Naive thymus-derived CD4-positive, alpha-beta T cell (primary cell): Measurements from ENCODE around the gene GPX5. TPM values are rescaled to one million over a fixed set of nuclear protein-coding genes. Genes with fewer than 3 reads are reported as not detected.
"Not testable (repeated sequence)": the region's sequence is repeated elsewhere in the genome, so short reads cannot be mapped to it uniquely, and the experiment has no call there.

Experiments used
- ATAC-seq: fragments of 150-1000 bp; cut with Tn5 transposase; 2 replicates; pipeline ENCODE4 v1.10.0; 2021; ENCODE audit warnings: mild to moderate bottlenecking, moderate library complexity
- CTCF ChIA-PET: fragments of 350-600 bp; sonication (Branson Sonifier 250); formaldehyde crosslinking; loops from one replicate; lab custom pipeline; 2021; ENCODE audit warnings: antibody characterized with exemption; lab: Charles Lee
- POLR2A ChIA-PET: fragments of 350-600 bp; sonication (Branson Sonifier 250); formaldehyde crosslinking; loops from one replicate; lab custom pipeline; 2021; ENCODE audit warnings: antibody characterized with exemption, inconsistent platforms; lab: Charles Lee
- DNase-seq, 9 donors: peaks; one replicate each; pipeline versions ENCODE4 v3.0.0 to v3.0.0-alpha.2; 2020 to 2022; ENCODE audit warnings: mixed read lengths in 1 of 9
- H3K27ac ChIP-seq: one replicate; pipeline ENCODE4 v1.7.0; 2013; ENCODE audit warnings: mild to moderate bottlenecking, low read depth, low read length, moderate library complexity
- H3K27me3 ChIP-seq, 2 donors: one replicate each; pipeline ENCODE4 v1.7.0; 2013; ENCODE audit warnings: low read length in 2 of 2, mild to moderate bottlenecking in 2 of 2, moderate library complexity in 2 of 2; ENCODE audit not compliant: control insufficient read depth in 2 of 2, insufficient read depth in 2 of 2
- H3K36me3 ChIP-seq, 3 experiments: 1 replicate in 2 of 3; 2 replicates in 1 of 3; pipeline ENCODE4 v1.7.0; 2013; ENCODE audit warnings: low read length in 3 of 3, mild to moderate bottlenecking in 3 of 3, moderate library complexity in 1 of 3; ENCODE audit not compliant: insufficient read depth in 3 of 3, control insufficient read depth in 2 of 3
- H3K4me1 ChIP-seq, 2 donors: one replicate each; pipeline ENCODE4 v1.7.0; 2013; ENCODE audit warnings: low read length in 2 of 2, mild to moderate bottlenecking in 2 of 2, moderate library complexity in 1 of 2; ENCODE audit not compliant: control insufficient read depth in 2 of 2, insufficient read depth in 2 of 2
- H3K4me3 ChIP-seq: 2 replicates; pipeline ENCODE4 v1.7.0; 2013; ENCODE audit warnings: mild to moderate bottlenecking, low read length
- H3K9me3 ChIP-seq, 3 experiments: 1 replicate in 2 of 3; 2 replicates in 1 of 3; pipeline ENCODE4 v1.7.0; 2013; ENCODE audit warnings: low read length in 3 of 3; ENCODE audit not compliant: control insufficient read depth in 2 of 3
- H3K27ac Mint-ChIP-seq, 9 donors: one replicate each; pipeline ENCODE4 v1.8.0; 2020 to 2022; ENCODE audit warnings: mixed read lengths in 9 of 9, mild to moderate bottlenecking in 8 of 9, moderate library complexity in 5 of 9, inconsistent platforms in 2 of 9
- H3K27me3 Mint-ChIP-seq, 5 donors: one replicate each; pipeline ENCODE4 v1.8.0; 2021 to 2022; ENCODE audit warnings: mixed read lengths in 5 of 5, mild to moderate bottlenecking in 1 of 5
- H3K36me3 Mint-ChIP-seq, 5 donors: one replicate each; pipeline ENCODE4 v1.8.0; 2020 to 2022; ENCODE audit warnings: mixed read lengths in 5 of 5, mild to moderate bottlenecking in 3 of 5, inconsistent platforms in 1 of 5
- H3K4me1 Mint-ChIP-seq, 7 donors: one replicate each; pipeline ENCODE4 v1.8.0; 2020 to 2022; ENCODE audit warnings: mixed read lengths in 7 of 7, mild to moderate bottlenecking in 3 of 7, inconsistent platforms in 1 of 7
- H3K4me3 Mint-ChIP-seq, 10 donors: one replicate each; pipeline ENCODE4 v1.8.0; 2020 to 2022; ENCODE audit warnings: mild to moderate bottlenecking in 10 of 10, mixed read lengths in 10 of 10, moderate library complexity in 6 of 10, inconsistent platforms in 2 of 10
- H3K9me3 Mint-ChIP-seq, 11 donors: one replicate each; pipeline ENCODE4 v1.8.0; 2020 to 2022; ENCODE audit warnings: mixed read lengths in 11 of 11, mild to moderate bottlenecking in 4 of 11, inconsistent platforms in 1 of 11, moderate library complexity in 1 of 11
- intact Hi-C, 2 donors: fragments of 100-400 bp; cut with micrococcal nuclease; formaldehyde crosslinking; loops; one replicate each; pipeline ENCODE4 v1.15.1; 2023
- polyA plus RNA-seq, 2 donors: library from polyadenylated mRNA; unstranded; fragments of 300-500 nt; fragmentation: Illumina TruSeq; gene quantifications; one replicate each; pipeline ENCODE4 v1.2.3, GENCODE V29; 2021
- total RNA-seq, 6 experiments: library from RNA in 5 of 6; stranded (reverse) in 5 of 6; gene quantifications; 1 replicate in 5 of 6; 2 replicates in 1 of 6; pipeline ENCODE4 v1.2.3 and lab custom pipeline; 2021 to 2026

The GPX5 gene
- total and polyA plus RNA-seq, 7 experiments from 2014 or later: not detected

DNA sequence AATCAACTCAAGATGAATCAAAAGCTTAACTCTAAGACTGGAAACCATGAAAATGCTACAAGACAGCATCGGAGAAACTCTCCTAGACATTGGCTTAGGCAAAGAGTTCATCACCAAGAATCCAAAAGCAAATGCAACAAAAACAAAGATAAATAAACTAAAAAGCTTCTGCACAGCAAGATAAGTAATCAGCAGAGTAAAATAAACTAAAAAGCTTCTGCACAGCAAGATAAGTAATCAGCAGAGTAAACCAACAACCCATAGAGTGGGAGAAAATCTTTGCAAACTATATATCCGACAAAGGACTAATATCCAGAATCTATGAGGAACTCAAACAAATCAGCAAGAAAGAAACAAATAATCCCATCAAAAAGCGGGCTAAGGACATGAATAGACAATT is 21.3 kb downstream of the GPX5 start:
- Histone ChIP-seq H3K4me1 (peaks cover 0 to 12% of the 10 kb centered on the region in 2 donors), H3K27me3 (peaks cover 0 to 11% of the 10 kb centered on the region in 2 donors)
- H3K27ac ChIP-seq, H3K36me3 Mint-ChIP-seq, H3K27ac Mint-ChIP-seq, H3K36me3 ChIP-seq, DNase-seq, CTCF ChIA-PET, intact Hi-C loops, H3K9me3 ChIP-seq, ATAC-seq, POLR2A ChIA-PET, H3K4me3 ChIP-seq, H3K4me3 Mint-ChIP-seq: not testable (repeated sequence)
- H3K4me1 Mint-ChIP-seq: peaks cover 15 to 28% (median 27%) of the 10 kb centered on the region in 7 donors
- H3K27me3 Mint-ChIP-seq: peaks cover 22 to 85% (median 58%) of the 10 kb centered on the region in 5 donors
- H3K9me3 Mint-ChIP-seq: peaks cover 0 to 17% (median 5%) of the 10 kb centered on the region in 11 donors

DNA sequence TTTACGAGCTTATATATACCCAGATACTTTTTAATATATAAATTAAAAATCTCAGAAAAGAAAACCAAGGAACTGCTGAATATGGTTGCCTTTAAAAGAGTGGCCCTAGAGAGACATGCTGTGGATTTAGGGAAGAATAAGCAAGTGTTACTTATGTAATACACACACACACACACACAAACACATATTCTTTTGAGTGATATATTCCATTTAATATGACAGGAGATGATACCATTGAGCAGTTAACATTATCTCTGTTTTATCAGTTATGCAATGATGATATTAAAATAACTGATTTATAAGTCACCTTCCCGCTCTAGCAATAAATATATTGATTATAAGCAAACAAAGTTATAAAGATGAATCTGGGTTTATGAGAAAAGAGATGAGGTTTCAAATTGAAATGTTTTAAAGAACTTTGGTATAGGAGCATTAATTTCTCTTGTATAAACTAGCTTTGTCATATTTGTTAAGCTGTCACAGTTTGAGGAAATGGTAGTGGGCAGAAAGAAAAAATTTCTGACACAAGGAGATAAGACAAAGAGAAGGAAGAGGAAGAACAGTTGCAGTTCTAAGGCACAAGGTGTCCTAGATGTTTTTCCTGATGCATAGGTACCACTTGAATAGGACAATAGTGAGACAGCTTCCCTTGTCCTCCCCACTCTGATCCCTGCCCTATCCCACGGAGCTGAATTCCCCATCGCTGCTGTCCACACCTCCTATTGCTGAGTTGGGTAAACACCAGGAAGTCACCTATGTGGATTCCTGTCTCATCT is 26.4 kb downstream of the GPX5 start:
- H3K27ac Mint-ChIP-seq: no peak overlapping the region
- Histone ChIP-seq H3K4me3 (no peak overlapping the region), H3K9me3 (no peaks in the 10 kb centered on the region), H3K27me3 (peaks cover 0 to 6% of the 10 kb centered on the region in 2 donors), H3K27ac (no peak overlapping the region), H3K4me1 (no peaks in the 10 kb centered on the region), H3K36me3 (no peaks in the 10 kb centered on the region)
- intact Hi-C loops: no loop called here
- peaks cover 58 to 82% (median 74%) of the 10 kb centered on the region in 5 donors for H3K27me3 Mint-ChIP-seq
- CTCF ChIA-PET: no interaction called here
- peaks cover 0 to 6% (median 2%) of the 10 kb centered on the region in 11 donors for H3K9me3 Mint-ChIP-seq
- H3K4me3 Mint-ChIP-seq: no peak overlapping the region
- H3K36me3 Mint-ChIP-seq: no peaks in the 10 kb centered on the region
- POLR2A ChIA-PET: no interaction called here
- H3K4me1 Mint-ChIP-seq: peaks cover 0 to 6% (median 0%) of the 10 kb centered on the region in 7 donors
- DNase-seq: no peak
- no peak for ATAC-seq

DNA sequence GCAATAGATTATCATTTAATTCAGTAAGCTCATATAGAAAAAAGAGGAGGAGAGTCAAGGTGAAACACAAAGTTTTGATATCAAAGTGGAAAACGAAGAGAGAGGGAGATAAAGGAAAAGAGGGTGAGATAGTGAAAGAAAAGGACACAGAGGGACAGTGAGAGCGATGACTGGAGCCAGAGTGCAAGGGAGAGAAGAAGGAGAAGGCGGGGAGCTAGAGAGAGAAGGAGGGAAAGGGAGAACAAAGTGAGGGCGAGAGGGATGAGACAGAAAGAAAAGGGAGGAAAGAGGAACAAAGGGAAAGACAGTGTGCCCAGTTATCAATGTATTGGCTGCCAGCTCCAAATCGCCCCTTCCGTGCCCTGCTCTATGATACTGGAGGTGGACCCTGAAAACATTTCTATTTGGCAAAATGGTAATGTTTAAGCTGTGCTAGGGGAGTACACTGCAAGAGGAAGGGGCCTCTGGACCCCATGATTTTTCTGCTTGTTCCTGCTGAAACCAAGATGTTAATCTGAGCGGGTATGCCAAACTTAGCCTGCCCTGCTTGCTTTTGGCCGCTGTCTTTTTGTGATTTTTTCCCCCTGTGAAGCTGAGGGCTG is 27.8 kb downstream of the GPX5 start:
- intact Hi-C loops: no loop called here
- ChIA-PET CTCF (no interaction called here), POLR2A (no interaction called here)
- H3K36me3 ChIP-seq: no peaks in the 10 kb centered on the region
- peaks cover 60 to 76% (median 69%) of the 10 kb centered on the region in 5 donors for H3K27me3 Mint-ChIP-seq
- H3K36me3 Mint-ChIP-seq: no peaks in the 10 kb centered on the region
- H3K27me3 ChIP-seq: peaks cover 0 to 6% of the 10 kb centered on the region in 2 donors
- H3K4me3 ChIP-seq: no peak overlapping the region
- peaks cover 0 to 6% (median 0%) of the 10 kb centered on the region in 7 donors for H3K4me1 Mint-ChIP-seq
- H3K27ac ChIP-seq: no peak overlapping the region
- peaks cover 0 to 5% (median 1%) of the 10 kb centered on the region in 11 donors for H3K9me3 Mint-ChIP-seq
- H3K9me3 ChIP-seq: no peaks in the 10 kb centered on the region
- no peaks in the 10 kb centered on the region for H3K4me1 ChIP-seq
- ATAC-seq (no peak), DNase-seq (no peak)
- H3K4me3 Mint-ChIP-seq: peak overlapping the region in 1 of 10 donors; percentile 20
- no peak overlapping the region for H3K27ac Mint-ChIP-seq

DNA sequence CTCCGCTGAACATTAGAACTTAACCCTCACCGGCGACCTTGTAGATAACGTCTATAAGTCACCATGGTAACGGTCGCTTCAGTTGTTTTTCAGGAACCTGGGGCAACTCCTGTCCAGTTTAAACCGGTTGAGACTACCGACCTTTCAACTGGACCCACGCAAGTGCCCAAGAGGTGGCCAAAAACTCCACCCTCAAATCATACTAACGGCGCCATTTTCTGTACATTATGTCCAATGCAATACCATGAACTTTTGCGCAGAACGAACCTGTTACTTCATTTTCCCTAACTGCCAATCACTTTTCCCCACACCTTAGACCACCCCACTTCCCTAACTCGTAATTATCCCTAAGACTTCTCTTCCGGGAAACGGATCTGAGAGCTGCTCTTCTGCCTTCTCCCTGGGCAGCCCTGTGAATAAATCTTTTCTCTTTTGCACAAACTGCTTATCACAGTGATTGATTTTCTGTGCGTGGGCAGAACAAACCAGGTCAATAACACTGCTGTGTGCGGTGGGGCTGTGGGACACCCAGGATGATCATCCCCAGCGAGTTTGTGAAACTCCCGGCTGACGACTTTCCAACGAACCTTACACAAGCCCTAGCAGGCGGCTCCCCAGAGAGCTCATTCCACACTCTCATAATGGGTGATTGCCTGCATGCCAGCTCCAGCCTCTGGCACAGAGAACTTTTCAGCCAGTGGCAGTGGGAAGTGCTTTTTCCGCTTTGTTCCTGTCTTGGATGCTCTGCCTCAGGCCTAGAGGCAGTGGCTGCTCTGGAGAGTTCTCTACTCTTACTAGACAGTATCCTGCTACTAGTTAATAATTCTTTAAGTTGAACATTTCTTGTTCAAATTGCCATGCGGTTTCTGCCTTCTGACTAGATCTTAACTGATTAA is 28.6 kb downstream of the GPX5 start:
- no peaks in the 10 kb centered on the region for H3K9me3 ChIP-seq
- Mint-ChIP-seq H3K4me3 (no peak overlapping the region), H3K9me3 (peaks cover 0 to 5% (median 0%) of the 10 kb centered on the region in 11 donors), H3K36me3 (no peaks in the 10 kb centered on the region), H3K4me1 (peaks cover 0 to 6% (median 0%) of the 10 kb centered on the region in 7 donors), H3K27me3 (peaks cover 59 to 75% (median 68%) of the 10 kb centered on the region in 5 donors), H3K27ac (no peak overlapping the region)
- H3K36me3 ChIP-seq: no peaks in the 10 kb centered on the region
- intact Hi-C loops: no loop called here
- DNase-seq (no peak), ATAC-seq (no peak)
- ChIA-PET CTCF (no interaction called here), POLR2A (interaction anchor here (1.1 kb wide), 1 partner anchor 11 kb away, joined by 3 read pairs; no protein-coding TSS in a partner anchor)
- H3K4me3 ChIP-seq: no peak overlapping the region
- H3K4me1 ChIP-seq: no peaks in the 10 kb centered on the region
- peaks cover 0 to 6% of the 10 kb centered on the region in 2 donors for H3K27me3 ChIP-seq
- H3K27ac ChIP-seq: no peak overlapping the region

DNA sequence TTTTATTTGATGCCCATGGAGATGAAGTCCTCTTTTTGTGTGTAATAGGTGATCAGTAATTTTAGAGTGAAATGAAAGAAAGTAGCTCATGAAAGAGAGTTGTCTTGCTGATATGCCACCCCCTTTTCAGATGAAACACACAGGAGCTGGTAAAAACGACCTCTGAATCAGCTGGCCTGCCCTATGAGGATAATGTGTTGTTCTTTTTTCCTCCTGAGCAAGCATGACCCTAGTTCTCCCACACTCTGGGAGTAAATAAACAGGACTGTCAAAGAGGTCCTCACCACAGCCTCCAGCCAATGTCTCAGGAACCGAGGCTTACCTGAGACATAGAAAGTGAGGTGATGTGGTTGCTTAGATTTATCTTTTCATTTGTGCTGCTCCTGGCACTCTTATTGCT is 29.5 kb downstream of the GPX5 start:
- ATAC-seq: no peak
- peaks cover 0 to 6% (median 0%) of the 10 kb centered on the region in 7 donors for H3K4me1 Mint-ChIP-seq
- Histone ChIP-seq H3K4me3 (no peak overlapping the region), H3K4me1 (no peaks in the 10 kb centered on the region), H3K27me3 (peaks cover 0 to 6% of the 10 kb centered on the region in 2 donors), H3K9me3 (no peaks in the 10 kb centered on the region), H3K27ac (no peak overlapping the region), H3K36me3 (no peaks in the 10 kb centered on the region)
- H3K9me3 Mint-ChIP-seq: peaks cover 0 to 5% (median 0%) of the 10 kb centered on the region in 11 donors
- no peak overlapping the region for H3K4me3 Mint-ChIP-seq
- ChIA-PET CTCF (no interaction called here), POLR2A (interaction anchor here (1.1 kb wide), 1 partner anchor 12 kb away, joined by 3 read pairs; no protein-coding TSS in a partner anchor)
- H3K27ac Mint-ChIP-seq: no peak overlapping the region
- H3K36me3 Mint-ChIP-seq: no peaks in the 10 kb centered on the region
- intact Hi-C loops: no loop called here
- peaks cover 50 to 73% (median 62%) of the 10 kb centered on the region in 5 donors for H3K27me3 Mint-ChIP-seq
- no peak for DNase-seq

DNA sequence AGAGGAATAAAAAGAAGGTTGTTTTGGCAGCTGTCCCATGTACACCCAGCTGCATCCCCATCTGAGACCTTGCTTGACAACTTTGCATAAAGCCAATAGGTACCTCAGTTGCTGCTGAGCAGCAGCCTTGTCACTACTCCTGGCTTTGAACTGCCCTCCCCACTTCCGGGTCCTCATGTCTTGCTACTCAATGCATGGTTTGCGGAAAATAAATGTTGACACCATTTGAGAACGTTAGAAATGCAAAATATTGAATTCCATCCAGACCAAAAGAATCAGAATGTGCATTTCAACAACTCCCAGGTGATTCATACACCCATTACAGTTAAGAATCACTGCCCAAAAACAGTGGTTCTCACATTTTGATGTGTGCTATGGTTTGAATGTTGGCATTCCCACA is 32.9 kb downstream of the GPX5 start:
- no peak overlapping the region for H3K4me3 Mint-ChIP-seq
- Histone ChIP-seq H3K27me3 (no peaks in the 10 kb centered on the region), H3K4me1 (no peaks in the 10 kb centered on the region), H3K9me3 (no peaks in the 10 kb centered on the region), H3K4me3 (no peak overlapping the region), H3K36me3 (no peaks in the 10 kb centered on the region), H3K27ac (no peak overlapping the region)
- no peak overlapping the region for H3K27ac Mint-ChIP-seq
- H3K4me1 Mint-ChIP-seq: peaks cover 0 to 6% (median 0%) of the 10 kb centered on the region in 7 donors
- peaks cover 31 to 57% (median 50%) of the 10 kb centered on the region in 5 donors for H3K27me3 Mint-ChIP-seq
- CTCF ChIA-PET: no interaction called here
- DNase-seq (no peak), ATAC-seq (no peak)
- no peaks in the 10 kb centered on the region for H3K36me3 Mint-ChIP-seq
- intact Hi-C loops: no loop called here
- H3K9me3 Mint-ChIP-seq: peaks cover 0 to 3% (median 0%) of the 10 kb centered on the region in 11 donors
- POLR2A ChIA-PET: no interaction called here
